Kidney (tissue), 14 donors: ENCODE data around the gene ANKRD27. TPM values are rescaled to one million over a fixed set of nuclear protein-coding genes. Genes with fewer than 3 reads are reported as not detected.

ENCODE experiments used
- DNase-seq, 5 donors: peaks; one replicate each; pipeline ENCODE4 v3.0.0-alpha.2; 2013 to 2020
- FAIRE-seq: peaks from 2 replicates; lab custom pipeline; 2012; peaks lifted over from hg19 to GRCh38; lab: Jason Lieb, UNC
- H3K27ac ChIP-seq, 2 donors: one replicate each; pipeline ENCODE4 v1.7.0; 2013; ENCODE audit warnings: low read depth in 2 of 2, low read length in 2 of 2, inconsistent platforms in 1 of 2
- H3K27me3 ChIP-seq: one replicate; pipeline ENCODE4 v1.7.1; 2013; ENCODE audit warnings: low read length, inconsistent platforms; ENCODE audit not compliant: control insufficient read depth, insufficient read depth
- H3K36me3 ChIP-seq, 3 donors: one replicate each; pipeline versions ENCODE4 v1.7.0 to v1.7.1; 2013; ENCODE audit warnings: low read length in 3 of 3, control low read depth in 1 of 3, inconsistent platforms in 1 of 3; ENCODE audit not compliant: insufficient read depth in 3 of 3, control insufficient read depth in 2 of 3
- H3K4me1 ChIP-seq, 3 donors: one replicate each; pipeline versions ENCODE4 v1.7.0 to v1.7.1; 2013; ENCODE audit warnings: low read length in 3 of 3, inconsistent platforms in 1 of 3, low read depth in 1 of 3; ENCODE audit not compliant: control insufficient read depth in 2 of 3, insufficient read depth in 2 of 3
- H3K4me3 ChIP-seq, 3 donors: one replicate each; pipeline versions ENCODE4 v1.7.0 to v1.8.1; 2013; ENCODE audit warnings: low read length in 3 of 3, control low read depth in 1 of 3, inconsistent platforms in 1 of 3
- H3K9ac ChIP-seq, 3 donors: one replicate each; pipeline versions ENCODE4 v1.7.0 to v1.7.1; 2013; ENCODE audit warnings: low read length in 3 of 3, control low read depth in 1 of 3, inconsistent platforms in 1 of 3
- H3K9me3 ChIP-seq, 3 donors: one replicate each; pipeline versions ENCODE4 v1.7.0 to v1.7.1; 2013; ENCODE audit warnings: low read length in 3 of 3, control low read depth in 1 of 3, inconsistent platforms in 1 of 3; ENCODE audit not compliant: control insufficient read depth in 2 of 3, insufficient read depth in 1 of 3
- intact Hi-C: fragments of 100-400 bp; cut with DNase I; formaldehyde crosslinking; loops from one replicate; pipeline ENCODE4 v1.11.1; 2022
- polyA plus RNA-seq: library from polyadenylated mRNA; stranded (reverse); fragments of 350-450 nt; fragmentation: Illumina TruSeq; extraction: RNeasy Lipid Tissue Mini Kit (QIAGEN cat#74804); gene quantifications from one replicate; pipeline ENCODE4 v1.2.3, GENCODE V29; 2014; ENCODE audit warnings: low read depth, low replicate concordance; ENCODE audit not compliant: insufficient read depth
- total RNA-seq: library from RNA; stranded (reverse); fragmentation: NEBNext Ultra II Directional; extraction: Animal tissue kit (Norgen Biotek cat#: 25700); gene quantifications from one replicate; pipeline ENCODE4 v1.2.1, GENCODE V29; 2021
- TF ChIP-seq, protein P1 (sequence below): IDR thresholded peaks from 3 replicates; pipeline ENCODE4 v1.5.1; 2012; ENCODE audit warnings: mild to moderate bottlenecking, moderate library complexity, borderline replicate concordance; ENCODE audit not compliant: insufficient read depth; ENCODE audit errors: extremely low read depth
- donor health status: control.
- donor health status: control.
- donor health status: control.
- donor health status: control.
- donor health status: control.
- donor health status: DM: yes; HTN: yes; CAD: no.
- donor health status: Normal renal cell carcinoma (clear cell type).

Gene ANKRD27
- total and polyA plus RNA-seq, 2 donors from 2014 or later, result 9.3 to 29.8 TPM

DNA sequence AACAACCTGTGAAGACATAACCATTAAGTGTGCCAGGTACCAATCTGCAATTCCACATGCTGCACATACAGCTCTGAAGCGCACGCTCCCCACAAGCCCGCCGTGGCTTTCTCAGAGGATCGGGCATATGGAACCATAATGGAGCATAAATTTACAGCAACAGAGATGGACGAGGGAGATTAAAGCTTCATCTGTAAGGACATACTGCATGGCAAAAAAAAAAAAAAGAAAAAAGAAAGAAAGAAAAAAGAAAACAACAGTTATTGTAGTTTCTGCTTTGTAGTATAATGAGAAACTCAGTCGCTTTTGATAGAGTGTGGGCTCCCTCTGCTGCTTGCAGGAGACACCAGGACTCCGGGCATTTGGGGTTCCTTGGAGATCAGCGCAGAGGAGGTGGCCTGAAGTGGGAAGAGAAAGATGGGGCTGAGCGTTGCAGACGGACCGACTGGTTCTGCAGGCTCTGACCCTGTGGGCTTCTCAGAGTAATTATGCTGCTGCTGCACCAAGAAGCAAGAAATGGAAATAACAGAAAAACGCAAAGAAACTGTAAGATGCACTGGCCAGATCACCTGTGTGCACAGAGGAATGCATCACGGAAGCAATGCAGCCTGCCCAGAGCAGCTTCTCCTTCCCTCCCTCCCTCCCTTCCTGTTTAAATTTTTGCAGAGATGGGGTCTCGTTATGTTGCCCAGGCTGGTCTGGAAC lies 104.7 kb downstream of the ANKRD27 start:
- TF ChIP-seq, protein P1, sequence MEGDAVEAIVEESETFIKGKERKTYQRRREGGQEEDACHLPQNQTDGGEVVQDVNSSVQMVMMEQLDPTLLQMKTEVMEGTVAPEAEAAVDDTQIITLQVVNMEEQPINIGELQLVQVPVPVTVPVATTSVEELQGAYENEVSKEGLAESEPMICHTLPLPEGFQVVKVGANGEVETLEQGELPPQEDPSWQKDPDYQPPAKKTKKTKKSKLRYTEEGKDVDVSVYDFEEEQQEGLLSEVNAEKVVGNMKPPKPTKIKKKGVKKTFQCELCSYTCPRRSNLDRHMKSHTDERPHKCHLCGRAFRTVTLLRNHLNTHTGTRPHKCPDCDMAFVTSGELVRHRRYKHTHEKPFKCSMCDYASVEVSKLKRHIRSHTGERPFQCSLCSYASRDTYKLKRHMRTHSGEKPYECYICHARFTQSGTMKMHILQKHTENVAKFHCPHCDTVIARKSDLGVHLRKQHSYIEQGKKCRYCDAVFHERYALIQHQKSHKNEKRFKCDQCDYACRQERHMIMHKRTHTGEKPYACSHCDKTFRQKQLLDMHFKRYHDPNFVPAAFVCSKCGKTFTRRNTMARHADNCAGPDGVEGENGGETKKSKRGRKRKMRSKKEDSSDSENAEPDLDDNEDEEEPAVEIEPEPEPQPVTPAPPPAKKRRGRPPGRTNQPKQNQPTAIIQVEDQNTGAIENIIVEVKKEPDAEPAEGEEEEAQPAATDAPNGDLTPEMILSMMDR, result peak; percentile 51

GRCh38 chr19:32567486-32567885 lies 107.5 kb downstream of the ANKRD27 start:
- DNase-seq, result no peak
- intact Hi-C loops, result no loop called here
- Histone ChIP-seq H3K4me1 (no peaks in the 10 kb centered on the region), H3K9ac (no peak overlapping the region), H3K4me3 (no peak overlapping the region), H3K27me3 (no peaks in the 10 kb centered on the region), H3K36me3 (no peaks in the 10 kb centered on the region), H3K9me3 (no peaks in the 10 kb centered on the region), H3K27ac (no peak overlapping the region)
- TF ChIP-seq, protein P1, result no peak
- no peak for FAIRE-seq

More for the DNA sequence above, 104.7 kb downstream of the ANKRD27 start:
- Histone ChIP-seq H3K9ac (no peak overlapping the region), H3K4me1 (no peaks in the 10 kb centered on the region), H3K27me3 (no peaks in the 10 kb centered on the region), H3K9me3 (no peaks in the 10 kb centered on the region), H3K27ac (no peak overlapping the region), H3K4me3 (no peak overlapping the region), H3K36me3 (no peaks in the 10 kb centered on the region)
- FAIRE-seq, result no peak
- intact Hi-C loops, result no loop called here
- peak in 4 of 5 donors; percentile 57 to 81 (median 70) for DNase-seq

DNA sequence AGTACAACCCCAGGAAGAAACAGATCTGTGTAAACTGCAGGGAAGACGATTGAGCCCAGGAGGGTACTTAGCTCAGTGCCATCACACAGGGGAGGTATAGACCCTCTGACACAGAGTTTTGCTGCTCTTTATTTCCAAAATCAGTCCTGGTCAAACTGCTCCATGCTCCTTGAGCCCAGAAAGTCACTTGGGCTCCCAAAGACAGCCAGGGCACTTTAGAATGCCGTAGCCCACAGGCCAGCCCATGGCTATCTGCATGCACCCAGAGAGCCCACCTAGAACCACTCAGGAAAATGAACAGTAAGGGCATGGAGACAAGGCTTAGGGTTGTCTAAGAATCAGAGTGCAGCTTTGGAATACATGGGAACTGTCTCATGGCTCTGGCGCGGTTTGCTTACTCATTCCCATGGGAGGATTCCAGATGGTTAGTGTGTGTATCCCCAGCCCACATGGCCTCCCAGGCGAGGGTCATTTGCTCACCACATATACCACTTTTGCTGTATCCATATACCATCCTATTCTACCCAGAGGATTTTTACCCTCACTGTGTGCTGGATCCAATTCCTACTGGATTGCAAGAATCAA lies 108.6 kb downstream of the ANKRD27 start:
- Histone ChIP-seq H3K9me3 (no peaks in the 10 kb centered on the region), H3K4me1 (no peaks in the 10 kb centered on the region), H3K4me3 (no peak overlapping the region), H3K9ac (no peak overlapping the region), H3K36me3 (no peaks in the 10 kb centered on the region), H3K27me3 (no peaks in the 10 kb centered on the region), H3K27ac (no peak overlapping the region)
- TF ChIP-seq, protein P1, result no peak
- intact Hi-C loops, result no loop called here
- FAIRE-seq (no peak), DNase-seq (no peak)
